Measurements from ENCODE around the gene ENGASE. TPM values are rescaled to one million over a fixed set of nuclear protein-coding genes. Genes with fewer than 3 reads are reported as not detected.

The ENGASE gene
- total and polyA plus RNA-seq, 2 of the 4 experiments (the other 2 are of a cell fraction): 3.9 to 12.1 TPM

- WGBS, 2 experiments (ENCODE audit: extremely low coverage in 2 of 2, insufficient read length in 1 of 2): 28% methylated on average over 13 of the region's 24 CpGs; no CpG with 5 or more reads in 1 of the 2 experiments
- Histone ChIP-seq H3K4me1 (ENCODE audit: control insufficient read depth, insufficient read depth, low read length) (no peaks in the 10 kb centered on the region), H2AFZ (replicated peaks; ENCODE audit: low read length, poor library complexity) (no peak overlapping the region), H2BK20ac (ENCODE audit: low read depth, low read length) (no peak overlapping the region), H4K91ac (ENCODE audit: insufficient read depth, low read depth, low read length) (no peak overlapping the region), H3K4ac (ENCODE audit: low read depth, low read length) (no peak overlapping the region), H3K27ac (ENCODE audit: insufficient read depth, low read length) (no peak overlapping the region), H2BK5ac (ENCODE audit: low read depth, low read length, poor library complexity, severe bottlenecking) (no peak overlapping the region), H3K36me3 (ENCODE audit: control insufficient read depth, insufficient read depth, low read length) (no peaks in the 10 kb centered on the region), H3K4me3 (ENCODE audit: insufficient read depth, low read depth, low read length) (no peak overlapping the region), H3K14ac (replicated peaks; ENCODE audit: low read depth, low read length) (no peak overlapping the region), H2BK15ac (ENCODE audit: low read depth, low read length) (no peak overlapping the region), H2BK120ac (ENCODE audit: low read depth, low read length) (no peak overlapping the region), H4K20me1 (ENCODE audit: insufficient read depth, low read length) (no peaks in the 10 kb centered on the region), H3K27me3 (ENCODE audit: control insufficient read depth, insufficient read depth, low read length) (peaks cover 20% of the 10 kb centered on the region; the same call in 1 of the 2 replicates), H3K56ac (ENCODE audit: extremely low read depth, insufficient read depth, low read length) (no peak overlapping the region), H2AK5ac (ENCODE audit: low read depth, low read length) (no peak overlapping the region), H3K9ac (ENCODE audit: low read depth, low read length) (no peak overlapping the region), H4K8ac (ENCODE audit: low read depth in 2 of 2, low read length in 2 of 2) (no peak overlapping the region), H3K23ac (ENCODE audit: low read depth, low read length) (no peak overlapping the region), H4K5ac (ENCODE audit: low read depth, low read length) (no peak overlapping the region), H3K18ac (ENCODE audit: low read depth, low read length) (no peak overlapping the region), H3K4me2 (ENCODE audit: low read depth, low read length) (no peak overlapping the region), H3K9me1 (ENCODE audit: insufficient read depth, low read length) (no peaks in the 10 kb centered on the region; the same call in 1 of the 2 replicates), H3K9me3 (ENCODE audit: control insufficient read depth, insufficient read depth, low read length) (no peaks in the 10 kb centered on the region), H2AK9ac (replicated peaks; ENCODE audit: low read depth, low read length, poor library complexity) (no peak overlapping the region), H3K79me1 (ENCODE audit: low read depth in 1 of 2, low read length in 2 of 2) (no peaks in the 10 kb centered on the region)
- TF ChIP-seq RCOR1 (IDR thresholded peaks at IDR 0.05; ENCODE audit: insufficient replicate concordance, low read length): no peak
- no peak for TF ChIP-seq MAZ (IDR thresholded peaks at IDR 0.05; ENCODE audit: borderline replicate concordance, low read depth, low read length)
- TF ChIP-seq MXI1 (IDR thresholded peaks at IDR 0.05; ENCODE audit: borderline replicate concordance, low read depth, low read length): no peak
- no peak for TF ChIP-seq RFX5 (IDR thresholded peaks at IDR 0.05; ENCODE audit: low read depth, low read length)
- no peak for TF ChIP-seq CTCF (conservative IDR thresholded peaks at IDR 0.05; ENCODE audit: low read depth, low read length)
- no peak for TF ChIP-seq CHD1 (IDR thresholded peaks at IDR 0.05; ENCODE audit: low read depth, low read length)
- no peak for TF ChIP-seq NFE2L2 (IDR thresholded peaks at IDR 0.05; ENCODE audit: low read depth, low read length)
- no peak for TF ChIP-seq SMC3 (IDR thresholded peaks at IDR 0.05; ENCODE audit: low read depth, low read length)
- no peak for TF ChIP-seq MAFK (IDR thresholded peaks at IDR 0.05; ENCODE audit: low read depth, low read length)
- DNase-seq (no peak), ATAC-seq (ENCODE audit: low read depth) (no peak)
- intact Hi-C loops (cut with micrococcal nuclease) (no loop called here), dilution Hi-C loops (cut with HindIII; ENCODE audit: low sequenced_read_pairs, unreplicated experiment) (no loop called here), in situ Hi-C loops (cut with MboI; ENCODE audit: low sequenced_read_pairs) (no loop called here)
- ChIA-PET POLR2A (ENCODE audit: unreplicated experiment) (no interaction called here), CTCF (no interaction called here)
- no TSS peak for BruUV-seq (replicated peaks)
Observed at GRCh38 chr17:79135628-79136405, 61.2 kb downstream of the ENGASE start.
